Hematopoietic multipotent progenitor cell treated with erythropoietin and hydrocortisone succinate and interleukin-3 and kit ligand, for 6 days (in vitro differentiated cells): ENCODE measurements around the gene KRTAP10-12.

Experiments used
- DNase-seq: peaks from one replicate; pipeline ENCODE4 v3.0.0-alpha.2; 2015

KRTAP10-12 gene

DNA sequence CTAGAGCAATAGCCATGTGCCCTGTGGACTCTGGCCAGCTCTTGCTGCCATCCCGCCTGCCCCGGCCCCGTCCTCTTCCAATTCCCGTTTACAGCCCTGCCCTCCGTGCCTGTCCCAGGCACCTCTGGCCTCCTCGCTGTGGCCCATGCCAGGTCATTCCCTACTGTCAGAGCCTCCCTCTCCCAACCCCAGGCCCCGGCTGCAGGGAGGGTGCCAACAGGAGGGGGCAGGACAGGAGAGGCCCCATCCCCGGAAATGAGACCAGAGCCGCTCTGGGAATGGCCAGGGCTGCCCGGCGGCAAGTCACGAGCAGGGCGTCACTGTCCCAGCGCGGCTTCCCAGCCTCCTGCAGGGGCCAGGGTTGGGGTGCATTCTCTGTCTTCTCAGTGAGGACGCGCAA is 37.9 kb downstream of the KRTAP10-12 start:
- no peak for DNase-seq

DNA sequence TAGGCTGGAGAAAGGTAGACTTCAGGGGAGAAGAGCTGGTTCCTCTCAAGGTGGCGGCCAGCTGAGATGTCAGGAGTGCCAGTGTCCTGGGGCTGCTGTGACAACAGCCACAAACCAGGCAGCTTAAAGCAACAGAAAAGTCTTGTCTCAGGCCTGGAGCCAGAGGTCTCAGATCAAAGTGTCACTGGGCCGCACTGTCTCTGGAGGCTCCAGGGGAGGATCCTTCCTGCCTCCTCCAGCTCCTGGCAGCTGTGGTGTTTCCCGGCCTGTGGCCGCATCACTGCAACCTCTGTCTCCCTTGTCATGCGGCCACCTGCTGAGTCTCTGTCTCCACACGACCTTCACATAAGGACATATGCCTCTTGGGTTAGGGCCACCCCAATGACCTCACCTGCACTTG is 38.8 kb downstream of the KRTAP10-12 start:
- DNase-seq, result no peak

DNA sequence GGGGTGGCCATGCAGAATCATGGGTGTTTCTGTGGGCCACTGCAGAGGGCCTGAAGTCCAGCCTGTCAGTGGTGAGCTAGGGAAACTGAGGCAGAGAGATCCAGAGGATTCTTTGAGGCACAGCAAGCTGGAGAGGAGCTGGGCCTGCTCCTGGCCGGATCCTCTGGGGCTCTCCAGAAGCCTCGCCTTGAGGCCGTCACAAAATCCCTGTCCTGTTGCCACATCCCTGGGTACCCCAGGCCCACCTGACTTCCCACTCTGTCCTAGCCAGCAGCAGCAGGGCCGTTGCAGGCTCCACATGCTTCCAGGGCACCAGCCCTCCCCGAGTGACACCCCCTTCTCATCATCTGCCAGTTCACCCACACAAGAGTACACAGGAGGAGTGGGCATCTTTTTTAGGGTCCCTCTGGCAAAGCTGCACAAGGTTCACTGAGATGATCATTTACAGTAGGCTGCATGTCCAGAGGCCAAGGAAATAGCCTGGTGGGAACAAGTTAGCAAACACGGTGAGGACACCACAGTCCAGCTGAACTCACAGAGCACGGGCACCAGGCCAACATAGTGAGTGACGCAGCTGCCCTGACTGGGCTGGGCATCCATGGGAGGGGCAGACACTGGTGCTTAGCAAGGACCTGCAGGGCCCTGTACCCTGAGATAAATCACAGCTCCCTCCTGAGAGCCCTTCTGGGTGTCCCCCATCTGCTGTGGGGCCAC is 39.5 kb downstream of the KRTAP10-12 start:
- DNase-seq, result no peak

DNA sequence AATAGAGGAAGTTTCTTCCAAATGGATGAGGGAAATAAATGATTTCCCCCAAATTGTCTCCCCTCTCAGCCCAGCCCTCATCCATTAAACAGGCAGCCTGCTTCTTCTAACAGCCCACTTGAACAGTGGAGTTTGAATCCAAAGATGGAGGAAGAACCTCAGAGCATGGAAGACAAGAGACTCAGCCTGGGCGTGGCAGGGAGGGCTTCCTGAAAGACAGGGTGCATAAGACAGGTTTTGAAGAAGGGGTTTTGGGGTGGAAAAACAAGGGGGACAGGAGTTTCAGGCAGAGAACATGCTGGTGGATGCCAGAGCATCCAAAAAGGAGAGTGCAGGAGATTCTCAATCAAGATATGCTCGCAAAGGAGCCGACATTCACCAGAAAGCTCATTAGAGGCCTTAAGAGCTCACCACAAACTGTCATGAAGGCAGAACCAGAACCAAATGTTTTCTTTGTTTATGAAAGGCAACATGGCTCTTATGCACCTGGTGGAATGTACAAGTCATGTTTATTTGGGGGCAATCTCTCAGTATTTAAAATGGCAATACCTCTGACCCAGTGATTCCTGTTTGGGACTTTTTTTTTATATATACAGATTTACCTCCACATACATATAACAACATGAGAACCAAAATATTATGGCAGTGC is 40.9 kb downstream of the KRTAP10-12 start:
- DNase-seq, result no peak

DNA sequence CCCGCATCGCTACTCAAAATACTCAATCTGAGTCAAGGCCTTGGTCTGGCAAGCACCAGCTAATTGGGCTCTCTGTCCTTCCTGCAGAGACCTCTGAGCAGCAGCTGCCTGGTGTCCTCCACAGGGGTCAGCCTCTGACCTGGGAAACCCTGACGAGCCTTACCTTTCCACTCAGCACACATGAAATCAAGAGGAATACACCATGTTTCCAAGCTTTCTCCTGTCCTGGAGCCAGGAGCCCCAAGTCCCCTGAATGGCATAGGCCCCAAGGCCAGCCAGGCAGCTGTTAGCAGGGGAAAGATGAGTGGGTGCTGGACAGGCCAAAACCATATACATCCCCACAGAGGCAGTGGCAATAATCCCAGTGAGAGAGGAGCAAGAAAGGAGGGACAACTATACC is 41.6 kb downstream of the KRTAP10-12 start:
- no peak for DNase-seq

DNA sequence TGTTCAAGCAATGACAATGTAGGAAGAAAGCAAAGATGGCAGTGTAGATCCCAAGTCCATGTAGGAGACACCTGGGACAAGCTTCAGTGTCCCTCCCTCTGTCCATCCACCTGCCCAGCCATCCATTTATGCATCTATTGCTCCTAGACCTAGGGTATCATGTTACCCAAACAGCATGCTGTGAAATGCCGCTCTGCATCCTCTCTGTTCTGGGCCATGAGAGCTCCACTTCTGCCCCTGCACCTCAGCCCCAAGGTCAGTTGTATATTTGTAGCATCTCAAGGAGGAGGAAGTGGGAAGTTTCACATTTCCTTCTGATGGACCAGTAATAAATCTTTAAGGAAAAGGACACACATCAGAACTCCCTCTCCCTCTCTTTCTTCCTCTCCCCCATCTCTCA is 42.3 kb downstream of the KRTAP10-12 start:
- no peak for DNase-seq

DNA sequence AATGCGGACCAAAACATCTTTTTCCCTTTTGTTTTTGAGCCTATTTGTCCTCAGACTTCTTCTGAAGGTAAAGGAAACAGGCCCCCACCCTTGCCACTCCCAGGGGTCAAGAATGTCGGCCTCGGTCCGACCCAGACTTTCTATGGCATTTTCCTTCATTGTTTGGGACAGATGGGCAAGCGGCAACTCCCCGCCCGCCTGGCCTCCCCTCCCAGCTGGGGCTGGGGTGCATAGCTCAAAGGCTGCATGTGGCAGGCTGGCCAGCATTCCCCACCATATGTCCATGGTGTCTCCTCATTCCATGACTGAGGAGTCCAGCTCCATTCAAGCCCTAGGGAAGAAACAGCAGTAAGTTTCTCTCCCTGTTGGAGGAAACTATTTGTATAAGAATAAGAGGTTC is 43.8 kb downstream of the KRTAP10-12 start:
- DNase-seq, result no peak

DNA sequence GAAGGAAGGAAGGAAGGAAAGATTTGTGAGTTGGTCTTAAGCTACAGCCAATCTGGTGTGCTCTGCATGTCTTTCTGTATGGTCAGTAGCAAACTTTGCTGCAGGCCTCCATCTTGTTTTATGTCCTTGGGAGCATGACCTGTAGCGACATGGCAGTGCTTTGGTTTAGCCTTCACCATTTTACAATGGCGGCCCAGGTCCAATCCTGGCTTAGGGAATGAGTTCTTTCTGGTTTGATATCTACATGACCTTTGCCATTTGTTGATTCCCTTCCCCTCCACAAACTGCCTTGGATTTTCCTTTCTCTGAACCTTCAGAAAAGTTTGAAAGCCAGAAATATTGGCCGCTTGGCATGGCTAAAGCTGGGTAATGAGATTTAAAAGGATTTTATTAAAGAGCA is 44.9 kb downstream of the KRTAP10-12 start:
- no peak for DNase-seq

DNA sequence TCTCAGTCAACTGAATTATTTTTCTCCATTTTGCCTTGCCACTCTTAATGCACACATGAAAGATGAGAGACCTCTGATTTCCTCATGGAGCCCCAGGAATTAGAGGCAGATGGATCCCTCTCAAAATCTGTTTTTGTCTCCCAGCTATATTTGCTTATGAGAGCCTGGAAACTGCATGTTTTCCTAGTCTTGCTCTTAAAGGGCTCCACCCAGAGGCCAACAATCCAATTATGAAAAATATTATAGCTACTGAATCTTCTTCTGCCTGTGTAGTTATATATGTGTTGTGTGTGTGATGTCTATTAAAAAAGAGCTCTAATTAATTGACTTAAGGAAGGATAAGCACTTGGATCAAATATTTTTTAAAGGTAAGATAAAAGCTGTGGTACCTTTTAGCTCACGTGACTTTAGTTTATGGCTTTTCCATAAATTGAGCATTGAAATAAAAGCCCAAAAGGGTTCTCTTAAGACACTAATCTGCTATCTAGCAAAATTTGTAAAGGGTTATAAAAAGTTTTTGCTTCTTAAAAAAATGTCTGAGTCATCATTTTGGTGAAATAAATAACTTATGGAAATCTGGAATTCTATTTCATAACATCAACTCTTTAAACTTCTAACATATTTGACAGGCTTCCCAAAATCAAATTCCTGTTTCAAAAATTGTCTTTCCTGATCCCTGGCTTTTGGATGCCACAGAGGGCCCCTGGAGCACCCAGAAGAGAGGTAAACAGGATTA is 45.6 kb downstream of the KRTAP10-12 start:
- DNase-seq, result peak; percentile 53
